Fibroblast of skin of right biceps (primary cell): Measurements from ENCODE around the gene FAIM2.

Experiments
- DNase-seq: peaks from one replicate; pipeline ENCODE4 v3.0.0-alpha.2; 2013

FAIM2 gene

DNA sequence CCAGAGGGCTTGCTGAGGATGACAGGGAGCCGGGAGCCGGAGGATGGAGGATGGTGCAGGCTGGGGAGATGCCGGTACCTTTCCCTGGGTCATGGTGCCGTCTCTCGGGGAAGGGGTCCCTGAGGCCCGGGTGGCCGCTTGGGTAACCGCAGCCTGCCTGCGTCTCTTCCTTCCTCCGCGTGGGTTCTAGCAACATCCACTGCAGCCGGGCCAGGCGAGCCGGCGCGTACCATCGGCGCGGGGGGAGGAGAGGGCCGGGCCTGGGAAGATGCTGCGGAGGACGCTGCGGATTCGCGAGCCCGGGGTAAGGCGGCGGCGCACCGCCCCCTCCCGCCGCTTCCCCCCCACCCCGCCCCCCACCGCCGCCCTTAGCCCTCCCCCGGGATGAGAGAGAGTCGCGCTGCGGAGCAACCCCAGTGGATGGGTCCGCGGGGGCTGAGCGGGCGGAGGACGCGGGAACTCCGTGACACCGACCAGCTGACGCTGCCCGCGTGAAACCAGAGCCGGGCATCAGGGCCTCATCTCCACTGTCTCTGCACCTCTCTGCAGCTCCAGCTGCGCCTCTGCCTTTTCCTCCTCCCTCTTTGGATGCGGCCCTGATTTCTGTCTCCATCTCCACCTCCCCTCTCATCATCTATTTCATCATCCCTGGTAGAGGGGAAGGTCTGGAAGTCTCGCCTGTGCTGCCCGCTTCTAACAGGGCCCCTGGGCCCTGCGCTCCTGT is at the start of gene FAIM2:
TSS of gene FAIM2 (minus strand) at position 201 of the 724 bp plus-strand sequence. CDS start at position 93, 108 bp downstream.
- DNase-seq, result peak; percentile 74

DNA sequence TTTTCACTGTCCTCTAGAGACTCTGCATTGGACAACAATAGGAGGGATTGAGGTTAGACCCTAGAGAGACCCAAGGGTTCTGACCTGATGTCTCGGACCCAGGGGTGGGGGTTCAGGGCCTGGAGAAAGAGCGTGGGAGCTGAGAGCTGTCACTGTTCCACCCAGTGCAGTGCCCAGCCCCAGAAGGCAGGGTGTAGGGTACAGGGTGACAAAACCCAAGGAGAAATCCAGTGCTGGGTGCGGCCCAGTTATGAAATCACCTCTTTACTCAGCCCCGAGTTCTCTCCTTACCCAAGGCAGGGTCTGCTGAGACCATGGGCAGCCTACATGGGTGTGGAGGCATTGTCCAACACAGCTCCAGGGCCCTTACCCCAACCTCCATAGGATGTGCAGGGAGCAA is 49.5 kb upstream of the FAIM2 start:
- DNase-seq, result no peak

DNA sequence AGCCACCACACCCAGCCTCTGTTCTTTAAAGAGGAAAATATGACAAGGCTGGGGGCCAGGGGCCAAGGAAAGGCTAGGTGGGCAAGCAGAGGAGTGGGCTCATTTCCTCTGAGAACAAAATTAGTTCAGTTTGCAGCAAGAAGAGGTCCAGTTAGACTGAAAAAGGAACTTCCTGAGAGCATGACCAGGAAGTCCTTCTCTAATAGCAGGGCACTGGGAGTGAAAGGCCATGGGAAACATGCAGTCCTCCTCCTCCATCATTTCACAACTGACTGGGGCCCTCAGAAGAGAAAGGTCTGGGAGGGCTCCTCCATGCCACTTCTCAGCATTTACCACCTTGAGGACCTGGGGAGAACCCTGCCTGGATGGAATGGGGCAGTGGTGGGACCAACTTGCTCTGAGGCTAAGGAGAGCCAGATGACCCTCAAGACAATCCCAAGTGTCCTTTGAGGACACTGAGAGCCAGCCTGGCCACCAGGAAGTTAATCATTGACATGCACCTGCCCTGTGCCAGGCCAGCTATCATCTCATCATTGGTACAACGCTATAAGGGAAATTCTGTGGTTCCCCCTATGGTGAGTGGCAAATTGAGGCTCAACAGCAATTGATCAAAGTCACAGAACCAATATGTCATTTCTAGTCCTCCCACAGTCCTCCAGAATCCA is 48.8 kb upstream of the FAIM2 start:
- DNase-seq, result no peak

DNA sequence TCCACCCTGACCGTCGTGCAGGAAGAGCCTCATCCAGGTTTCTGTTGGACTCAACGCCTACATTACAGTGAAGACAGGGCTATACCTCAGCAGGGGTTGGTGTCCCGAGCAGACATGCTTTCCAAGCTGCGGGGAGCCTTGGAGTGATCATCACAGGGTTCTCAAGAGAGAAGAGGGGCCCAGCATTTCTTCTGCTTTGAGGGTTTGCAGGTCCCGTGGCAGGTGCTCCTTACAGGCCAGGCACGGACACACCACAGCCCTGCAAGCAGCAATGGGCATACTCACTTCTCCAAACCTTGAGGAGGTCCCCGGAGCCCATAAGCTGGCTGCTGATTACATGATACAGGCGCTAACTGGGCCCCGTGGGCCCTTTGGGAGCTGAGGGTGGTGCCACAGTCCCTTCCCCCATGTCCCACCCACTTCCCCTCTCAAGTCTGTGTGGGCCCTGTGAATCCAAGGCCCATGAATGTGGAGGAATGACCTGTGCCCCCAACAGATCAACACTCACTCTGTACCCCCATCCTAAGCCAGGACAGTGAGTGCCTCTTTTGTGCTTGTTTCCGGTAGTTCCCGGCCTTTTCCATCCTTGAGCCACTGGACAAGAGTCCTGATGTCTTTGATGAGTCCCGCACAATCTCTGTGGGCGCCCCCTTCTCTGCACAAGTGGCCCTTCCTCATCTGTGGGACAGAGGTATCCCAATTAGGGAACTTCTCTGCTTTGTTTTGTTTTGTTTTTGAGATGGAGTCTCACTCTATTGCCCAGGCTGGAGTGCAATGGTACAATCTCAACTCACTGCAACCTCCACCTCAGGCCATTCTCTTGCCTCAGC is 47.9 kb upstream of the FAIM2 start:
- DNase-seq, result no peak

DNA sequence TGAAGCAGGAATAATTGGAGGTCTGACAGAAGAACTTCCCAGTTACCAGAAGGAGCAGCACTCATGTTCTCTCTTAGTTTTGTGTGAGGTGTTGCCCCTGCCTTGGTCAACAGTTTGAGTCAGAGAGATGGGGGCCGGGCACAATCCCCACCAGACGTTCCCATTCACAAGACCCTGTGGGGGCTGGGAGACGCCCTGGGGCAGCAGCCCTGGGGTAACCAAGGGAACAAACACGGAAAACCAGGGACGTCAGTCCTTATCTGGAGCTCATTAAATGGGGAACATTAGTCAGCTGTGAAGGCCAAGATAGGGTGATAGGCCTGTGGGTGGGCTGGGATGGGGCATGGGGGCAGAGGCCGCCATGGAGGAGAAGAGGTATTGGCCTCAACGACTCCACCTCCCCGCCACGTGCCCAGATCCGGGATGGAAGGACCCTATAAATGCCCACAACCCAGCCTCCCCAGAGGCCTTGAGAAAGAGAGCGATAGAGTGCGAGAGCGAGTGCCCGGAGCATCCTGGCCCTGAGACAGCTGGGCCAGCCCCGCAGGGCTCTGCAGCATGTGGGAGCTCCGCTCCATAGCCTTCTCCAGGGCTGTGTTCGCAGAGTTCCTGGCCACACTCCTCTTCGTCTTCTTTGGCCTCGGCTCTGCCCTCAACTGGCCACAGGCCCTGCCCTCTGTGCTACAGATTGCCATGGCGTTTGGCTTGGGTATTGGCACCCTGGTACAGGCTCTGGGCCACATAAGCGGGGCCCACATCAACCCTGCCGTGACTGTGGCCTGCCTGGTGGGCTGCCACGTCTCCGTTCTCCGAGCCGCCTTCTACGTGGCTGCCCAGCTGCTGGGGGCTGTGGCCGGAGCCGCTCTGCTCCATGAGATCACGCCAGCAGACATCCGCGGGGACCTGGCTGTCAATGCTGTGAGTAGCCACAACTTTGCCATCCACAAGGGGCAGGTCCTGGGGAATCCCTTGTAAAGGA is 46.9 kb upstream of the FAIM2 start, which contains the start of gene AQP2:
TSS of gene AQP2 (plus strand) at position 465 of the 979 bp plus-strand sequence. CDS start at position 559, 94 bp downstream.
- DNase-seq, result no peak

DNA sequence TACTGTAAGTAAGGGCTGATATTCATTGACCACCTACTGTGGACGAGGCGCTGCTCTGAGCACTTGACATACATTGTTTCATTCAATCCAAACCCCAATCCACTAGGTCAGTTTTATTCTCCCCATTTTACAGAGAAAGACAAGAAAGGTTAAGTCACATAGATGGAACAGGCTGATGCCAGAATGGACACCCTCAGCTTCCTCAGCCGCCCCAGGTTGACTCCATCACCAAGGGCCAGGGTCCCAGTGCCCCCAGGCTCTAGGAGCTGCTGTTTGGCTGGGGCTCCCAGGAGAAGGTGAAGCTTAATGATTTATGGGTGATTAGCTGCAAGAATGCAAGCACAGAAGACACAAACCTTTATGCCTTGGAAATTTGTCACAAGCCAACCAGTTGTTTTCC is 46.2 kb upstream of the FAIM2 start:
- DNase-seq, result no peak

DNA sequence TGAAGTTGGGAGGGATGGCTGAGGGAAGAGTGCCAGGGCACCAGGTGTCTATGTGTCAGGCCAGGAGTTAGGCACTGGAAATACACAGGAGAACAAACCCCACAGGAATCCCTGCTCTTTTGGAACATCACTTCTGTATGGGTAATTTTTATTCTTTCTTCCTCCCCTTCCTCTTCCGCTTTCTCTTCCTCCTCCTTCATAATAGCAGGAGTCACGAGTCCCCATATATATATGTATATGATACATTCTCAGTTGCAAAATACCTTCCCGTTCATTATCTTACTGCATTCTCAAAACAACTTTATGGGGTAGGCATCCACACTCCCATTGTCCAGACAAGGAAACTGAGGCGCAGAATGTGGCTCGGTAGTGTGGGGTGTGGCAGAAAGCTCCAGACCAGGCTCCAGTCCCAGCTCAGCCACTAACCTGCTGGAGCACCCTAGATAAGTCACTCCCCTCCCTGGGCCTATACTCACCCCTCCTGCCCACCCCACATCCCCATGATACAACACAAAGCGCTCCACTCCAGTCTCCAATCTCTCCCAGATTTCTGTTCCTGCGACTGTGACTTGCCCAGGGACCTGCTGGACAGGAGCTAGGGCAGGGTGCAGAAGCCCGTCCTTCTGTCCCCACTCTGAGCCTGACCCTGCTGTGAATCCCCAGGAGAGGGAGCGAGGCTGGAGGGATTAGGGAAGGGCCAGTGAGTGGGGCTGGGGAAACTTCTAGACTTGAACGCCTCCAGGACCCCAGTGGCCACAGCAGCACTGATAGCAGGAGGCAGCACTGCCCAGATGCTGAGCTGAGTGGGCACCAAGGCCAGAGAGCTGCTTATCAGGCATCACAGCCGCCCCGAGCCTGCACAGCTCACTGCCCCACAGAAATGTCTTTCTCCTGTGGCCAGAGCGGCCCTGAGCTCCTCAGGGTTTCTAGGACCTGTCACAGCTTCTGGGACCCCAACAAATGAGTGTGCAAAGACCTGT is 45.5 kb upstream of the FAIM2 start:
- DNase-seq, result no peak

DNA sequence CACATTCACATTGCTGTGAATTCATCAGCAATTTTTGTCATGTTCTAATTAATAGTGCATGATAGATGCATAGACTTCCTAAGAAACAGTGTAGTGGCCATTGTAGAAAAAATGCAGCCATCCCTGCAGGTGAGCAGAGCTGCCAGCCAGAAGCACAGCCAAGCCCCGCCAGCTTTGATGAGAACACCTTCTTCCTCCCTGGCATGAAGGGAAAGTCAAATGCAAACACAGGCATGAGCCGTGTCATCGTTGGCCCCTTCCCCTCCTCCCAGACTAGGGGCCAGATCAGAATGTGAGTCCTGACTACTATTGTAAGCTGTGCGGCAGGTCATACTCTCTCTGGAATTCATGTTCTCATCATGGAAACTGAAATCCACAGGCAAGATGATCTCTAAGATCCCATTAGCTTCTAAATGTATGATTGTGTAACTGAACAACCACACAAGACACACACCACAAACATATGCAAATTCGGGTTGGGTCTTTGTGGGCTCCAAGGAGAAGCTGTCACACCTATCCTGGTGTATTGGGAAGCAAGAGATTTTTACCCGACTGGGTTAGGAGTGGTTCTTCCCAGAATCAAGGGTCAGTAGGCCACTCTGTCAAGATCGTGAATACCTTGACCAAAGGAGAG is 44.0 kb upstream of the FAIM2 start:
- DNase-seq, result no peak

DNA sequence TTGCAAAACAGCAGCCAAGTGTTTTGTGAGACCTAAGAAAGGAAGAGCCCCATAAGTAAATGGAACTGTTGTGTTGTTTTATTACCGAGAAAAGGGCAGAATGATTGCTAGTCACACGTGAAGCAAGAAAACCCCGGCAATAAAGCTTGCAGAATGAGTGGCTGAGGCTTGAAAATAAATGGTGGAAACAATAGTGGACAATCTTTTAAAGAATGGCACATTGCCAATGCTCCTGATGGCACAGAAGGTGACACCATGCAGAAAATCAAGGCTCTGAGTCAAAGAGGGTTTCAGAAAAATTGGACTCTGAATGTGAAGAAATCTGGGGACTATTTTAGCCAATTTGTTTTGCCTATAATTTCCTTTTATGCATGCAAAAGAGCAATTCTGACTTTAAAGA is 42.8 kb upstream of the FAIM2 start:
- no peak for DNase-seq

DNA sequence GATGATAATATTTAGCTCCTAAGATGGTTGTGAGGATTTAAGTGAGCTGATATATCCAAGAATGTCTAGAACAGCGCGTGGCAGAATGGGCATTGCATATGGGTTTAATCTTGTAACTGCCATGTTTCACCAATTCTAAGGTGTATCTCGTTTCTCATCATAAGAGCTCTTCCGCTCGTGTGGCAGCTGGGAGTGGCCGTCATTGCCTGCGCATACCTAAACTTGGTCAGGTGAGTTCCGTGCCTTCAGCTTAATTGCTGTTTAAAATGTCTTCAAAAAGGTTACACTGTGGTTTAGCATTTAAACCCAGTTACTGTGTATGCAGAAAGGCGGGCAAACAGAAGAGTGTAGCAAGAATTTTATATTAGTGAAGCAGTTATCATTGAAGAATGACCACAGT is 42.4 kb upstream of the FAIM2 start:
- DNase-seq, result no peak

DNA sequence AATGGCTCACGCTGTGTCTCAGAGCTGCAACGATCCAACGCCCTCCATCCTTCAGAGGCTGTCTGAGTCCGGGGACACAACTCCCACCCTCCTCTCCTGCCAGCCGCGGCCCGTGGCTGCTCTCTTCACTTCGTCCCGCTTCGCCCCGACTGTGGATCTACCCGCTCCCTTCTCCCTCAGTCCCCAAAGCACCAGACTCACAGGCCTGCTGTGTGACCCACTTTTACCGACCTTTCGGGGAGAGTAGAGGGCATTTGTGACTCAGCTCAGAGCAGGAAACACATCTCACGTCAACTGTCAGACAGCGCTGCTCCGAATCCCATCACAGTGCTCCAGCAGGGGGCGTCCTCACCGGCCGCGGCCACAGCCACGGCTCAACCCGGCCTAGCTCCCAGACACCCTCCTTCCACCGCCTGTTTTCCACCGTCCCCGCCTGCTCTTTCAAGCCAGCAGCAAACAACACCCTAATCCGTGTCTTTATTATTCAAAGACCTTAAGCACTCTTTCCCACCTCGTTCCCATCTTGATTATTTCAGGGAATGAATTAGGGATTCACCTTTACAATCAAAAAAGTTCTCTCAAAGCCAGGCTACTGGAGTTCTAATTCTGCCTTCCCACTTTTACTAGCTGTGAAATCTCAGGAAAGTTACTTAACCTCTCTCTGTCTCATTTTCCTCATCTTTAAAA is 41.8 kb upstream of the FAIM2 start:
- peak; percentile 78 for DNase-seq

DNA sequence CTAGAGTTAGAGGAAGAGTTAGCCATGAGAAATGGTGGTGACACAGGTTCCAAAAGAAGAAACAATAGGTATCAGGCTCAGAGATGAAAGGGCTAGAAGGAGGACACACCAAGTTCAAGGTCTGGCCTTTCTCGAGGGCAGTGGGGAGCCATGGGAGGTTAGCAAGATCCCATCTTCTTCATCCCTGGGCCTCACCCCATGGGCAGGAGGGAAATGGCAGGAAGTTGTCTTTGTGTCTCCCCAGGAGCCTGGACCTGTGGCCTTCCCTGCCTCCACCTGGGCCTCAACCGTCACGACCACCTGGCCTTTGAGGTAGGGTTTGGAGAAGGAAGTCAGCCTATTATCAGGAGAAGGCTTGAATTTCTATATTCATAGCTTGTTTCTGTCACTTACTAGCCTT is 41.0 kb upstream of the FAIM2 start:
- DNase-seq, result no peak

DNA sequence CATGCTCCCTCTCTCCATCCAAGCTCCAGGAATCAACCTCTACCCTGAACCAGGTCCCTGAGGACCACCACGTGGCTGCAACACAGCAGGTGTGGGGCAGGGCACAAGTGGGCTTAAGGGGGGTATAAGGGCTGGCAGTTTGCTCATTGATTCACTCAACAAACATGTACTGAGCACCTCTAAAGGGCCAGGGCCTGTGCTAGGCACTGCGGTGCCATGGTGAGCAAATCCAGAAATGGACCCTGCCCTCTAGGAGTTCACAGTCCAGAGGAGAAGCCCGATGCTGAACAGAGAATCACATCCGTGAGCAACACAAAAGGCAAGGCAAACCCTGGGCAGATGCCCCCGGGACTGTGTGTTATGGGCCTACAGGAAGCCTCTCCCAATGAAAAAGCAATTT is 40.3 kb upstream of the FAIM2 start:
- no peak for DNase-seq

DNA sequence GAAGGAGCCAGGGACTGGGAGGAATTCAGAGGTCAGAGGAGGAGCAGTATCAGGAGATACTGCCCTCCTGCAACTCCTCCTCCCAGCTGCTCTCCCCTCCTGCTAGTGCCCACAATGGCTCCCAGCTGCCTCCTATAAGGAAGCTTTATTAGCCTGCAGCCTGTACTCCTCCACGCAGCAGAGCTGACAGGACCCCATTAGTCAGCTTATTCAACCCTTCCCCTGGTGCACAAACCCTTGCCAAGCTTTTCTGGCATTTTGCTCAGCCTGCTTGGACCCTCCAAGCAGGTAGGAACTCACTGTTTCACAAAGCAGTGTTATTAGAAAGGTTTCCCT is 39.9 kb upstream of the FAIM2 start:
- DNase-seq, result no peak

DNA sequence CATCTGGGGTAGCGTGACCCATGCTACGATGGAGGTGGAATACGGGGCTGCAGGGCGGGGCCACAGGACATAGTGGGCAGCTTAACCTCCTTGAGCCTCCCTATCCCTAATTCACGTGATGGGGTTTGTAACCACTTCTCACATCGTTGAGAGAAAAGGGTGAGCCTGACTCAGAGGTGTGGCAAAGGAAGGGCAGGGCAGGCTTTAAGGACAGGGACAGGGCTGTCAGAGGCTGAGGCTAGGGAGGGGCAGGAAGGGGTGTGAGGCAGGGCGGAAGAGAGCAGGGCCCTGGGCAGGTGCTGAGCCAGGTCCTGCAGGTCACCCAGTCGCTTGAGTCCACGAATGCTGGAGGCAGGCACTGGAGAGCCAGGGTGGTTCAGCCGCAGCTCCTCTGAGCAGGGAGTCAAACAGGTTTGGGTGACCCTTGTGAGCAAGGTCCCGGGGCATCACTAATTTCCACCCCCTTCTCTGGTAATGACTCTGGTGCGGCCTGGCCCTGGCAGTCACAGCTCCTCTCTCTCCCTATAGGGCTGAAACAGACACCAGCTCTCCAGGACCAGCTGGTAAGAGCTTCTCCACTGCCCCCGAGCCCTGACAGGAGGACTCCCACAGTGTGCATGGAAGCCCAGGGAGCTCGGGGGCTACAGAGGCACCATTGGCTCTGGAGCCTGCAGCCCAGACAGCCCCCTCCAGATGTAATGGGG is 39.4 kb upstream of the FAIM2 start:
- no peak for DNase-seq

DNA sequence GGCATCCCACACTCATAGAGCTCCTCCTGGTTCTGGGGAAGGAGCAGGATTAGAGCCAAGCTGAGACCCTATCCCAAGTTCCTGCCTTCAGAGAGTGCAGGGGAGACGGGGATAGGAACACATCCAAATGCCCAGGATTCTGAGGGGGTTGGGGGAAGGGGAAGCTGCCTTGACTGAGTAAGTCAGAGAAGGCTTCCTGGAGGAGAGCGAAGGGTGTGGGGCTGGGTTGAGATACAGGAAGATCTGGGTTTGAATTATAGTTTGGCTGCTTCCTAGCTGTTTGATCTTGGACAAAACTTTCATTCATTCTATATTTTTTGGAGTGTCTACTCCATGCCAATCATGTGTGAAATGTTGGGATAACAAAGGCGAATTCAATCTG is 38.8 kb upstream of the FAIM2 start:
- no peak for DNase-seq

DNA sequence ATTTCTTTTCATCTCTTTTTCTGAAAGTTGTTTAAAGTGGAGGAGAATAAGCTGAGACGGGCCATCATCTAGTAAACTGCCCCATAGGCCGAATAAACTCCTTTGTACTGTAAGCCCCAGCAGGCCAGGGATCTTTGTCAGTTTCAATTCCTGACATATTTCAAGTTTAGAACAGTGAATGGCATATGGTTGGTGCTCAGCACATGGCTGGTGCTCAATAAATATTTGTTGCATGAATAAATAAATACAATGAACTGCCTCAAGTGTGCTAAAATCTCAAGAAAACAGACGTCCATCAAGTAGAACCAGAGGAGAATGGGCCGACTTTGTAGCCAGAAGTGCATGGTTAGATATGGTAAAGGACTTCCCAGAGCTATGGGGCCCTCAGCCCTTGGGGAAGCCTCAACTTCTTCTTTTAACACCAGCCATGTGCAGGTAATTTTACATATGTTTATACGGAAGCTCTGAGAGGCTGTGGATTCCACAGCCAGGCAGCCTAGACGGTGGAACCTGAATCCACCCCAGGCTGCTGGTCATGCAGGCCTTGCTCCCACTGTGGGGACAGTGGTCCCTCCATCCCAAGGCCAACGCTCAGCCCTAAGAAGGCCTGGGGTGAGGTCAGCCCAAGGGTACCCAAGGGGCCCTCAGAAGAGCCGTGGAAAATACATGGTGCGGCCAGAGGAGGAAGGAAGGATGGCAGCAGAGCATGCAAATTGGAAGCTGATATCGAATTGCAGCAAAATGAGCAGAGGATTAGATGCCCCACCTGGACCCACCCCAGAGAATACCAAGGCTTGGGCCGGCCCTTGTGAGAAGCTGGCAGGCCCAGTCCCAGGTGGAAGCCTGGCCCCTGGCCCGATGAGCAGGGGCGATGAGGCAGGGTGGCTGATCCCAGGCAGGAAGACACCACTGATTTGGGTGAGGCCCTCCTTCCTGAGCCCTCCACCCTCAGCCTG is 38.1 kb upstream of the FAIM2 start:
- no peak for DNase-seq

DNA sequence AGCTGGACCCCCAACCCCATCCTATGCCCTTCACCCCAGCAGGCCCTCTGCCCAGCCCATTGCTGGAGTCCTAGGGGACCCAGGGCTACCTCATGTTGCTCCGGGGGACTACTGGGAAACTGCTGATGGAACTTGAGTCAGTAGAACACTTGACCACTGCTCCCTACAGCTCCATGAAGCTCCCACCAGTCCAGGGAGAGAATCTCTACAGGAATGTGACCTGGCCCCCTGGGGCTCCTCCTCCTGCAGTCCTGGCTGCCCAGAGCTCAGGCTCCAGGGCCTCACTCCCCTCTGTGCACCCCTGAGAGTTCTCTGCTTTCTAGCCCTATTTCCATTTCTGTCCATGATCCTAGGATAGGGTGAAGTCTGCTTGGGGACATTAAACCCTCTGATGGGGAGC is 36.0 kb upstream of the FAIM2 start:
- DNase-seq, result no peak
